Esophagus (tissue), 2 donors: ENCODE data around the gene CDC20. TPM values are rescaled to one million over a fixed set of nuclear protein-coding genes. Genes with fewer than 3 reads are reported as not detected.

Experiments
- H3K27ac ChIP-seq, 2 donors: one replicate each; pipeline ENCODE4 v1.5.1; 2013; ENCODE audit warnings: low read depth in 2 of 2, mild to moderate bottlenecking in 2 of 2, inconsistent platforms in 1 of 2, low read length in 1 of 2, moderate library complexity in 1 of 2
- H3K27me3 ChIP-seq, 2 donors: one replicate each; pipeline ENCODE4 v1.6.1; 2013; ENCODE audit warnings: low read length in 2 of 2, control low read depth in 1 of 2, mild to moderate bottlenecking in 1 of 2; ENCODE audit not compliant: insufficient read depth in 2 of 2, control insufficient read depth in 1 of 2
- H3K36me3 ChIP-seq, 2 donors: one replicate each; pipeline ENCODE4 v1.6.1; 2013; ENCODE audit warnings: low read length in 1 of 2; ENCODE audit not compliant: control insufficient read depth in 2 of 2, insufficient read depth in 2 of 2
- H3K4me1 ChIP-seq, 2 donors: one replicate each; pipeline ENCODE4 v1.6.1; 2013; ENCODE audit warnings: low read length in 1 of 2; ENCODE audit not compliant: control insufficient read depth in 2 of 2, insufficient read depth in 2 of 2
- H3K4me3 ChIP-seq, 2 donors: one replicate each; pipeline ENCODE4 v1.5.1; 2013; ENCODE audit warnings: low read length in 2 of 2, mild to moderate bottlenecking in 2 of 2, low read depth in 1 of 2, moderate library complexity in 1 of 2
- H3K9me3 ChIP-seq, 2 donors: one replicate each; pipeline ENCODE4 v1.6.1; 2013; ENCODE audit warnings: mild to moderate bottlenecking in 2 of 2, low read depth in 1 of 2, low read length in 1 of 2, moderate library complexity in 1 of 2; ENCODE audit not compliant: control insufficient read depth in 2 of 2, insufficient read depth in 1 of 2
- whole genome bisulfite sequencing, 2 donors: extraction: QIAGEN DNeasy Blood & Tissue Kit; methylation state at CpG; one replicate each; pipeline ENCODE4 v1.1.7; 2013; 5-methylcytosine and 5-hydroxymethylcytosine counted together
- polyA plus RNA-seq, 2 donors: library from polyadenylated mRNA; stranded (reverse); fragments of 200-250 nt; gene quantifications; one replicate each; pipeline ENCODE4 v1.2.3, GENCODE V29; 2013
- donor health status: healthy with polysubstance abuse.
- donor health status: Bipolar disorder and iron deficiency.

The CDC20 gene
- polyA plus RNA-seq, 2 donors, result 33.1 to 42.8 TPM

GRCh38 chr1:43405219-43405875, 46.6 kb downstream of the CDC20 start:
- Histone ChIP-seq H3K9me3 (no peaks in the 10 kb centered on the region), H3K27ac (no peak overlapping the region), H3K4me3 (no peak overlapping the region), H3K4me1 (no peaks in the 10 kb centered on the region), H3K36me3 (peaks cover 13 to 21% of the 10 kb centered on the region in 2 donors), H3K27me3 (no peaks in the 10 kb centered on the region)
- WGBS, 2 donors, result 84 to 92% methylated on average over 6 of the region's 6 CpGs

GRCh38 chr1:43405876-43406234, 47.1 kb downstream of the CDC20 start:
- 88 to 94% methylated on average over 2 of the region's 2 CpGs for WGBS, 2 donors
- peaks cover 14 to 21% of the 10 kb centered on the region in 2 donors for H3K36me3 ChIP-seq
- H3K27me3 ChIP-seq, result no peaks in the 10 kb centered on the region

GRCh38 chr1:43410571-43410970, 51.8 kb downstream of the CDC20 start:
- Histone ChIP-seq H3K27me3 (no peaks in the 10 kb centered on the region), H3K4me3 (no peak overlapping the region), H3K9me3 (no peaks in the 10 kb centered on the region), H3K36me3 (peaks cover 5 to 19% of the 10 kb centered on the region in 2 donors), H3K27ac (no peak overlapping the region), H3K4me1 (no peaks in the 10 kb centered on the region)
- 70 to 83% methylated on average over 3 of the region's 3 CpGs for WGBS, 2 donors

More at GRCh38 chr1:43405876-43406234, 47.1 kb downstream of the CDC20 start:
- Histone ChIP-seq H3K4me3 (no peak overlapping the region), H3K27ac (no peak overlapping the region), H3K9me3 (no peaks in the 10 kb centered on the region), H3K4me1 (no peaks in the 10 kb centered on the region)

Other genes starting within 250 kb of the CDC20 start
- 10 to 100 TPM; 30.2 to 72.8 TPM for gene EBNA1BP2, start 186.7 kb upstream of the CDC20 start, polyA plus RNA-seq
- under 1 TPM; 0.02 to 0.06 TPM for gene CFAP57, start 186.7 kb upstream of the CDC20 start, polyA plus RNA-seq
- 10 to 100 TPM; 10.9 to 11.7 TPM for gene TMEM125, start 89.0 kb upstream of the CDC20 start, polyA plus RNA-seq
- 10 to 100 TPM in 1 of 2 donors, 1 to 10 TPM in 1; 9.1 to 16.7 TPM for gene C1orf210, start 73.4 kb upstream of the CDC20 start, polyA plus RNA-seq
- 1 to 10 TPM; 4.2 to 4.7 TPM for gene TIE1, start 58.0 kb upstream of the CDC20 start, polyA plus RNA-seq
- gene MPL, start 21.2 kb upstream of the CDC20 start, polyA plus RNA-seq, result under 1 TPM in 1 of 2 donors, not detected in 1; 0.06 TPM
- gene ELOVL1, start 9.0 kb downstream of the CDC20 start, polyA plus RNA-seq, result 100 to 1,000 TPM; 123 to 264 TPM
- gene MED8, start 30.8 kb downstream of the CDC20 start, polyA plus RNA-seq, result 10 to 100 TPM; 32.3 to 50.1 TPM
- 10 to 100 TPM in 1 of 2 donors, 1 to 10 TPM in 1; 9.8 to 39.3 TPM for gene SZT2, start 30.9 kb downstream of the CDC20 start, polyA plus RNA-seq
- gene HYI, start 95.0 kb downstream of the CDC20 start, polyA plus RNA-seq, result 10 to 100 TPM; 22.8 to 27.4 TPM
- 10 to 100 TPM; 62.7 to 69.9 TPM for gene PTPRF, start 171.9 kb downstream of the CDC20 start, polyA plus RNA-seq